Body of pancreas (tissue), 4 donors: ENCODE results near the gene SRP54.

Source experiments
- CTCF ChIP-seq, 7 experiments: fragments of 450-650 bp in 4 of 7; fragments of 200-600 bp in 3 of 7; sonication (generic) in 3 of 7; IDR thresholded peaks; one replicate each; pipeline ENCODE4 v1.5.1; 2016 to 2019; ENCODE audit warnings: antibody characterized with exemption in 7 of 7
- POLR2A ChIP-seq, 3 donors: fragments of 450-650 bp; IDR thresholded peaks; one replicate each; pipeline ENCODE4 v1.6.1; 2016; ENCODE audit warnings: antibody characterized with exemption in 3 of 3, mild to moderate bottlenecking in 2 of 3

- TF ChIP-seq POLR2A (IDR thresholded peaks at IDR 0.05) (no peak), CTCF (IDR thresholded peaks at IDR 0.05) (no peak)
Observed at GRCh38 chr14:34971801-34972200, 11.0 kb upstream of the SRP54 start.
